Esophagus muscularis mucosa (tissue), 4 donors: ENCODE results near the gene HSPB1.

Source experiments
- EP300 ChIP-seq: sonication (generic); formaldehyde crosslinking; IDR thresholded peaks from one replicate; pipeline ENCODE4 v1.6.1; 2017; ENCODE audit warnings: antibody characterized with exemption
- POLR2A ChIP-seq: fragments of 450-650 bp; IDR thresholded peaks from one replicate; pipeline ENCODE4 v1.6.1; 2017; ENCODE audit warnings: antibody characterized with exemption, moderate library complexity, mild to moderate bottlenecking, low read depth
- TF ChIP-seq, protein P1 (sequence below), 3 experiments: fragments of 200-600 bp in 2 of 3; fragments of 450-650 bp in 1 of 3; sonication (generic) in 2 of 3; IDR thresholded peaks; one replicate each; pipeline ENCODE4 v1.5.1; 2017 to 2019; ENCODE audit warnings: antibody characterized with exemption in 3 of 3, mild to moderate bottlenecking in 2 of 3, moderate library complexity in 1 of 3

DNA sequence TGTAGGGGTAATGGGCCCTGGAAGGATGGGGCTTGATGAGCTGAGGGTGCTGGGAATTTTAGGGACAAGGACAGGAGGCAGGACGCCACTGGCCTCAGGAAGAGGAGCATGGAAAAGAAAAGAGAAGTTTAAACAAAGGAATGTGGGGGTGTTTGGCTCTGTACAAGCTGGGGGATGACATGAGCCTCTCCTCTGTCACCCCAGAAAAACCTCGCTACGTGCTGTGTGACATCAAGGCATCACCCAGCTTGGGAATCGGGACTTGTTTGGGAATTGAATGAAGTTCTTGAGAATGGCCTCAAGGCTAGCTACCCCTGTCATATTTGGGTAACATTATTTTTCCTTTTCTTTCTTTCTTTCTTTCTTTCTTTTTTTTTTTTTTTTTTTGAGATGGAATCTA, 47.7 kb upstream of the HSPB1 start:
- TF ChIP-seq, protein P1, sequence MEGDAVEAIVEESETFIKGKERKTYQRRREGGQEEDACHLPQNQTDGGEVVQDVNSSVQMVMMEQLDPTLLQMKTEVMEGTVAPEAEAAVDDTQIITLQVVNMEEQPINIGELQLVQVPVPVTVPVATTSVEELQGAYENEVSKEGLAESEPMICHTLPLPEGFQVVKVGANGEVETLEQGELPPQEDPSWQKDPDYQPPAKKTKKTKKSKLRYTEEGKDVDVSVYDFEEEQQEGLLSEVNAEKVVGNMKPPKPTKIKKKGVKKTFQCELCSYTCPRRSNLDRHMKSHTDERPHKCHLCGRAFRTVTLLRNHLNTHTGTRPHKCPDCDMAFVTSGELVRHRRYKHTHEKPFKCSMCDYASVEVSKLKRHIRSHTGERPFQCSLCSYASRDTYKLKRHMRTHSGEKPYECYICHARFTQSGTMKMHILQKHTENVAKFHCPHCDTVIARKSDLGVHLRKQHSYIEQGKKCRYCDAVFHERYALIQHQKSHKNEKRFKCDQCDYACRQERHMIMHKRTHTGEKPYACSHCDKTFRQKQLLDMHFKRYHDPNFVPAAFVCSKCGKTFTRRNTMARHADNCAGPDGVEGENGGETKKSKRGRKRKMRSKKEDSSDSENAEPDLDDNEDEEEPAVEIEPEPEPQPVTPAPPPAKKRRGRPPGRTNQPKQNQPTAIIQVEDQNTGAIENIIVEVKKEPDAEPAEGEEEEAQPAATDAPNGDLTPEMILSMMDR (IDR thresholded peaks at IDR 0.05) = no peak
- TF ChIP-seq POLR2A (no peak), EP300 (no peak)
